Astrocyte of the spinal cord (primary cell): ENCODE data around the gene MEP1A.
"Not testable (repeated sequence)": the region's sequence is repeated elsewhere in the genome, so short reads cannot be mapped to it uniquely, and the experiment has no call there.

Experiments used
- DNase-seq: peaks from one replicate; pipeline ENCODE4 v3.0.0; 2011; ENCODE audit warnings: low read depth, low spot score
- H3K4me3 ChIP-seq: 2 replicates; pipeline ENCODE4 v1.5.1; 2011; ENCODE audit warnings: low read depth, mild to moderate bottlenecking, low read length, moderate library complexity
- CTCF ChIP-seq: IDR thresholded peaks from 2 replicates; pipeline ENCODE4 v1.5.1; 2012; ENCODE audit warnings: low read depth, mild to moderate bottlenecking, low read length, inconsistent platforms
- in situ Hi-C: cut with HindIII; loops from 2 replicates; pipeline ENCODE4 v1.10.0; 2017; ENCODE audit warnings: low sequenced_read_pairs

MEP1A gene

GRCh38 chr6:46793138-46793537, at the start of gene MEP1A:
Gene MEP1A (plus strand): TSS chr6:46793389. CDS start chr6:46793399, 10 bp downstream.
- no peak for TF ChIP-seq CTCF
- in situ Hi-C loops: no loop called here
- no peak for DNase-seq
- H3K4me3 ChIP-seq: no peak within 1 kb of the TSS

- in situ Hi-C loops: no loop called here
- no peak for TF ChIP-seq CTCF
- no peak overlapping the region for H3K4me3 ChIP-seq
- DNase-seq: no peak
Observed at GRCh38 chr6:46743425-46744158, 49.6 kb upstream of the MEP1A start.

GRCh38 chr6:46744159-46744725, 48.9 kb upstream of the MEP1A start:
- DNase-seq, H3K4me3 ChIP-seq, in situ Hi-C loops: not testable (repeated sequence)

- TF ChIP-seq CTCF: no peak
- DNase-seq: no peak
- no peak overlapping the region for H3K4me3 ChIP-seq
- in situ Hi-C loops: no loop called here
Observed at GRCh38 chr6:46745973-46746372, 47.2 kb upstream of the MEP1A start.

- no peak within 1 kb of the TSS for H3K4me3 ChIP-seq
- TF ChIP-seq CTCF: no peak
- in situ Hi-C loops: no loop called here
- no peak for DNase-seq
Observed at GRCh38 chr6:46746696-46747095, 46.5 kb upstream of the MEP1A start, which contains the start of gene ANKRD66. Gene ANKRD66 (plus strand): TSS chr6:46746933. CDS start chr6:46751949, 5,016 bp downstream.

- no peak overlapping the region for H3K4me3 ChIP-seq
- DNase-seq: no peak
- in situ Hi-C loops: no loop called here
- no peak for TF ChIP-seq CTCF
Observed at GRCh38 chr6:46748940-46749503, 44.2 kb upstream of the MEP1A start.

GRCh38 chr6:46749731-46750130, 43.5 kb upstream of the MEP1A start:
- DNase-seq: no peak
- TF ChIP-seq CTCF: no peak
- in situ Hi-C loops: no loop called here
- no peak overlapping the region for H3K4me3 ChIP-seq
